ENCODE results near the gene PCSK7.
A peak's percentile ranks its signal among the peaks of the same experiment; 100 is the strongest.

The PCSK7 gene

GRCh38 chr11:117179048-117179999, 52.5 kb downstream of the PCSK7 start:
- no peaks in the 10 kb centered on the region for H3K36me3 Mint-ChIP-seq (ENCODE audit: low read depth)
- H3K4me3 Mint-ChIP-seq: peak overlapping the region; percentile 87
- no peaks in the 10 kb centered on the region for H3K27me3 Mint-ChIP-seq
- H3K27ac Mint-ChIP-seq: peak overlapping the region; percentile 81
- no peaks in the 10 kb centered on the region for H3K9me3 Mint-ChIP-seq
- peaks cover 30% of the 10 kb centered on the region for H3K4me1 Mint-ChIP-seq (ENCODE audit: low read depth)

GRCh38 chr11:117178210-117179034, 53.5 kb downstream of the PCSK7 start, which contains the start of gene SIDT2:
Gene SIDT2 (plus strand): TSS chr11:117178743. CDS start chr11:117179264, 521 bp downstream.
- H3K36me3 Mint-ChIP-seq (ENCODE audit: low read depth): no peaks in the 10 kb centered on the region
- peaks cover 30% of the 10 kb centered on the region for H3K4me1 Mint-ChIP-seq (ENCODE audit: low read depth)
- H3K27me3 Mint-ChIP-seq: no peaks in the 10 kb centered on the region
- peak within 1 kb of the TSS; percentile 81 for H3K27ac Mint-ChIP-seq
- H3K9me3 Mint-ChIP-seq: no peaks in the 10 kb centered on the region
- peak within 1 kb of the TSS; percentile 87 for H3K4me3 Mint-ChIP-seq

GRCh38 chr11:117177534-117178209, 54.2 kb downstream of the PCSK7 start:
- no peak overlapping the region for H3K27ac Mint-ChIP-seq
- no peaks in the 10 kb centered on the region for H3K36me3 Mint-ChIP-seq (ENCODE audit: low read depth)
- H3K4me1 Mint-ChIP-seq (ENCODE audit: low read depth): peaks cover 30% of the 10 kb centered on the region
- H3K9me3 Mint-ChIP-seq: no peaks in the 10 kb centered on the region
- peak overlapping the region; percentile 87 for H3K4me3 Mint-ChIP-seq
- no peaks in the 10 kb centered on the region for H3K27me3 Mint-ChIP-seq

GRCh38 chr11:117176186-117176585, 55.7 kb downstream of the PCSK7 start:
- peaks cover 5% of the 10 kb centered on the region for H3K36me3 Mint-ChIP-seq (ENCODE audit: low read depth)
- no peak overlapping the region for H3K27ac Mint-ChIP-seq
- H3K9me3 Mint-ChIP-seq: no peaks in the 10 kb centered on the region
- no peaks in the 10 kb centered on the region for H3K27me3 Mint-ChIP-seq
- H3K4me3 Mint-ChIP-seq: no peak overlapping the region
- H3K4me1 Mint-ChIP-seq (ENCODE audit: low read depth): peaks cover 35% of the 10 kb centered on the region

- Mint-ChIP-seq H3K4me1 (ENCODE audit: low read depth) (peaks cover 31% of the 10 kb centered on the region), H3K4me3 (no peak overlapping the region), H3K9me3 (no peaks in the 10 kb centered on the region), H3K27me3 (no peaks in the 10 kb centered on the region), H3K36me3 (ENCODE audit: low read depth) (peaks cover 9% of the 10 kb centered on the region), H3K27ac (no peak overlapping the region)
These were observed 56.1 kb downstream of the PCSK7 start for GRCh38 chr11:117175781-117176180.

- no peak overlapping the region for H3K27ac Mint-ChIP-seq
- peaks cover 9% of the 10 kb centered on the region for H3K36me3 Mint-ChIP-seq (ENCODE audit: low read depth)
- no peaks in the 10 kb centered on the region for H3K9me3 Mint-ChIP-seq
- H3K27me3 Mint-ChIP-seq: no peaks in the 10 kb centered on the region
- peaks cover 24% of the 10 kb centered on the region for H3K4me1 Mint-ChIP-seq (ENCODE audit: low read depth)
- H3K4me3 Mint-ChIP-seq: no peak overlapping the region
These were observed 56.8 kb downstream of the PCSK7 start for GRCh38 chr11:117175104-117175503.

- H3K36me3 Mint-ChIP-seq (ENCODE audit: low read depth): peaks cover 23% of the 10 kb centered on the region
- no peaks in the 10 kb centered on the region for H3K27me3 Mint-ChIP-seq
- no peaks in the 10 kb centered on the region for H3K9me3 Mint-ChIP-seq
- no peak overlapping the region for H3K4me3 Mint-ChIP-seq
- peaks cover 9% of the 10 kb centered on the region for H3K4me1 Mint-ChIP-seq (ENCODE audit: low read depth)
- H3K27ac Mint-ChIP-seq: peak overlapping the region; percentile 36
These were observed 59.0 kb downstream of the PCSK7 start for GRCh38 chr11:117172724-117173421.

- no peaks in the 10 kb centered on the region for H3K27me3 Mint-ChIP-seq
- H3K9me3 Mint-ChIP-seq: no peaks in the 10 kb centered on the region
- peak overlapping the region; percentile 38 for H3K27ac Mint-ChIP-seq
- peaks cover 33% of the 10 kb centered on the region for H3K36me3 Mint-ChIP-seq (ENCODE audit: low read depth)
- peaks cover 5% of the 10 kb centered on the region for H3K4me1 Mint-ChIP-seq (ENCODE audit: low read depth)
- H3K4me3 Mint-ChIP-seq: no peak overlapping the region
These were observed 60.3 kb downstream of the PCSK7 start for GRCh38 chr11:117171404-117172061.

- Mint-ChIP-seq H3K4me1 (ENCODE audit: low read depth) (peaks cover 5% of the 10 kb centered on the region), H3K9me3 (no peaks in the 10 kb centered on the region), H3K27me3 (no peaks in the 10 kb centered on the region), H3K27ac (peak overlapping the region; percentile 18), H3K4me3 (no peak overlapping the region), H3K36me3 (ENCODE audit: low read depth) (peaks cover 38% of the 10 kb centered on the region)
These were observed 60.9 kb downstream of the PCSK7 start for GRCh38 chr11:117171007-117171403.

- no peaks in the 10 kb centered on the region for H3K27me3 Mint-ChIP-seq
- peaks cover 5% of the 10 kb centered on the region for H3K4me1 Mint-ChIP-seq (ENCODE audit: low read depth)
- H3K9me3 Mint-ChIP-seq: no peaks in the 10 kb centered on the region
- H3K4me3 Mint-ChIP-seq: no peak overlapping the region
- peaks cover 46% of the 10 kb centered on the region for H3K36me3 Mint-ChIP-seq (ENCODE audit: low read depth)
- H3K27ac Mint-ChIP-seq: no peak overlapping the region
These were observed 61.7 kb downstream of the PCSK7 start for GRCh38 chr11:117170210-117170609.

- Mint-ChIP-seq H3K4me3 (no peak overlapping the region), H3K27ac (no peak overlapping the region), H3K36me3 (ENCODE audit: low read depth) (peaks cover 48% of the 10 kb centered on the region), H3K9me3 (no peaks in the 10 kb centered on the region), H3K27me3 (no peaks in the 10 kb centered on the region), H3K4me1 (ENCODE audit: low read depth) (peaks cover 5% of the 10 kb centered on the region)
These were observed 62.1 kb downstream of the PCSK7 start for GRCh38 chr11:117169736-117170135.

- no peaks in the 10 kb centered on the region for H3K4me1 Mint-ChIP-seq (ENCODE audit: low read depth)
- H3K27ac Mint-ChIP-seq: no peak overlapping the region
These were observed 65.4 kb downstream of the PCSK7 start for GRCh38 chr11:117166491-117166890.

GRCh38 chr11:117160826-117161225, 71.0 kb downstream of the PCSK7 start:
- peaks cover 55% of the 10 kb centered on the region for H3K36me3 Mint-ChIP-seq (ENCODE audit: low read depth)
- H3K27me3 Mint-ChIP-seq: no peaks in the 10 kb centered on the region
- no peak overlapping the region for H3K4me3 Mint-ChIP-seq
- peak overlapping the region; percentile 31 for H3K27ac Mint-ChIP-seq
- H3K9me3 Mint-ChIP-seq: no peaks in the 10 kb centered on the region
- H3K4me1 Mint-ChIP-seq (ENCODE audit: low read depth): peaks cover 12% of the 10 kb centered on the region

More at GRCh38 chr11:117166491-117166890, 65.4 kb downstream of the PCSK7 start:
- H3K36me3 Mint-ChIP-seq (ENCODE audit: low read depth): peaks cover 58% of the 10 kb centered on the region
- H3K27me3 Mint-ChIP-seq: no peaks in the 10 kb centered on the region
- H3K9me3 Mint-ChIP-seq: no peaks in the 10 kb centered on the region
- H3K4me3 Mint-ChIP-seq: no peak overlapping the region

- Mint-ChIP-seq H3K27me3 (no peaks in the 10 kb centered on the region), H3K4me3 (no peak overlapping the region), H3K9me3 (no peaks in the 10 kb centered on the region), H3K36me3 (ENCODE audit: low read depth) (peaks cover 51% of the 10 kb centered on the region), H3K27ac (peak overlapping the region; percentile 26), H3K4me1 (ENCODE audit: low read depth) (peaks cover 12% of the 10 kb centered on the region)
These were observed 72.0 kb downstream of the PCSK7 start for GRCh38 chr11:117159892-117160291.
